HG02678 (cell line): ENCODE measurements around the gene C1orf198.

Experiments
- ATAC-seq: cut with Tn5 transposase; IDR thresholded peaks from one replicate; pipeline ENCODE4 v1.9.1; 2021; ENCODE audit warnings: mild to moderate bottlenecking, moderate library complexity; ENCODE audit not compliant: unreplicated experiment

C1orf198 gene

DNA sequence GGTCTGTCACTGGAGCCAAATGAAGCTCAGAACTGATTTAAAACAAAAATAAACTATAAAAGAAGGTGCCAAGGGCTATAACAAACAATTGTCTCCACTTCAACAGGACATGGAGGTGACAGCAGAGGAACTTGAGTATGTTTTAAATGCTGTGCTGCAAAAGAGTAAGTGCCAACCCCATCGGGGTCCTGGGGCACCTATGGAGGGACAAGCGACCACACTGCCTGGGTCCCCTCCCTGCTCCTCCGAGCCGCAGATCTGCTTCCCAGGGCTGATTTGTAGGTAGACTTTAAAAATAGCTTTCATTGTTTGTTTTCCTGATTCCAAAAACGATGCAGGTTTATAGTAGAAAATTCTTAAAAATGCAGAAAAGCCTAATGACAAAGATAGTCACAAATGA, 78.3 kb downstream of the C1orf198 start:
- ATAC-seq = no peak

DNA sequence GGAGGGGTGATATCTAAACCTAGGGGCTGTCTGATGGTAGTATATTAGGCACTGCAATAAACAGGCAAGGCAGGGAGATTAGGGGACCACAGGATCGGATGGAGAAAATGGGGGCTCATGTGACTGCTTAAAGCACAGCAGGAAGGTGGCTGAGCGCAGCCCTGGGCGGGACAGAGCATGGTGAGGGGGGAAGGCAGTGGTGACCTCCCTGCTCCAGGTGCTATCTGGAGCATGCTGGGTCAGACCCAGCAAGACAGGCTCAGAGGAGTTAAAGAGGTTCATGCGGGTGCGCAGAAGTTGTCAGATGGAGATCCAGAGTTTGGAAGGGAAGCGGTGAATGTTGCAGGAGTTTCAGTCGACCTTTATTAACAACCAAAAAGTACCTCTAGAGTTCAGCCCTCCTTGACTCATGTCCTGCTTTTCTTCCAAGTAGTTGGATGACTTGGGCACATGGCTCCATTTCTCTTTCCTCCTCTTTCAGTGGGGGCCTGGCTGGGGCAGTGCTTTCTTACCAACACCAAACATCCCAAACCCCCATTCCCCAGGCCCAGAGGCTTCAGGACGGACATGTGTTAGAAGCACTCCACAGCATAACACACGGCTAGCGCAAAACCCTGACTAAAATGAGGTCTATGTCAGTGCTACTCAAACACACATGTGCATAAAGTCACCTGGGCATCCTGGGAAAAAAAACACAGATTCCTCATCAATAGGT, 79.6 kb downstream of the C1orf198 start:
- no peak for ATAC-seq

DNA sequence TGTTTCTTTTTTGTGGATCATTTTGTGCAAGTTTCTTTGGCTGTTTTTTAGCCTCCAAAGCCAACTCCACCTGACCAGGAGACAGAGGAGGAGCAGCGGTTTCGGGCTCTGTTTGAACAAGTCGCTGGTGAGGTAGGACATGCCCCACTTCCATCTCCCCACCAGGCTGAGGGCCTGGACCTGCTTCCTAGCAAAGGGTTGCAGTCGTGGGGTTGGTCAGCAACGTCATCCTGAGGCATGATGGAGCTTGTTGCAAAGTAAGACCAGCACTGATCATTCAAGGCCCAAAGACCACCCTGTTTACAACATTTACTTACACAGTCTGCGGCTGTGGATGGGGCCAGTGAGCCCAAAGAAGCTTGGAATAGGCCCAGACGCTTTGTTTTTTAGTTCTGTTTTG, 80.8 kb downstream of the C1orf198 start:
- ATAC-seq = no peak
